H54 (cell line): ENCODE data around the gene MACROD1.
"Not testable (repeated sequence)": the region's sequence is repeated elsewhere in the genome, so short reads cannot be mapped to it uniquely, and the experiment has no call there.

Source experiments
- DNase-seq: peaks from one replicate; pipeline ENCODE4 v3.0.0; 2011; ENCODE audit warnings: low spot score, mixed read lengths; ENCODE audit not compliant: insufficient read length
- FAIRE-seq: peaks from 3 replicates; lab custom pipeline; 2011; peaks lifted over from hg19 to GRCh38; lab: Jason Lieb, UNC
- POLR2A ChIP-seq: IDR thresholded peaks from 2 replicates; pipeline ENCODE4 v1.6.1; 2011; ENCODE audit warnings: low read depth, mild to moderate bottlenecking, low read length

Gene MACROD1

DNA sequence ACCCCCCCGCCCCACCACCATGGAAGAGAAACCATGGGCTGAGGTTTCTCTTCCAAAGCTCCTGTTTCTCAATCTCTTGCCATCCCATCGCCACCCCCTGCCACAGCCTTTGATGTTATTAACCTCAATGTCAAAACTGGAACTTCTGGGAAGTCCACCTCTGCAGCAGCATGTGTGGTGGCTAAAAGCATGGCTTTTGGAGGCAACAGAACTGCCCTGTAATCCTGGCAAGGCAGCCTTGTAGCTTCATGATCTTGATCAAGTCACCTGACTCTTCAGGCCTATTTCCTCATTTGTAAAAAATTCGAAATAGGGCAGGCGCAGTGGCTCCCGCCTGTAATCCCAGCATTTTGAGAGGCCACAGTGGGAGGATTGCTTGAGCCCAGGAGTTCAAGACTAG lies 195.0 kb downstream of the MACROD1 start:
- no peak for DNase-seq
- FAIRE-seq, result no peak
- no peak for TF ChIP-seq POLR2A

DNA sequence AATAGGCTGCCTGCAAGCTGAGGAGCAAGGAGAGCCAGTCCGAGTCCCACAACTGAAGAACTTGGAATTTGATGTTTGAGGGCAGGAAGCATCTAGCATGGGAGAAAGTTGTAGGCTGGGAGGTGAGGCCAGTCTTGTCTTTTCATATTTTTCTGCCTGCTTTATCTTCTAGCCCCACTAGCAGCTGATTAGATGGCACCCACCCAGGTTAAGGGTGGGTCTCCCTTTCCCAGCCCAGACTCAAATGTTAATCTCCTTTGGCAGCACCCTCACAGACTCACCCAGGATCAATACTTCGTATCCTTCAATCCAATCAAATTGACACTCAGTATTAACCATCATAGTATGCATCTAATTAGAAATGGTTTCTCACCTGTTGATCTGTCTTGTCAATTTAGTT lies 196.5 kb downstream of the MACROD1 start:
- DNase-seq, result no peak
- FAIRE-seq, result no peak
- no peak for TF ChIP-seq POLR2A

DNA sequence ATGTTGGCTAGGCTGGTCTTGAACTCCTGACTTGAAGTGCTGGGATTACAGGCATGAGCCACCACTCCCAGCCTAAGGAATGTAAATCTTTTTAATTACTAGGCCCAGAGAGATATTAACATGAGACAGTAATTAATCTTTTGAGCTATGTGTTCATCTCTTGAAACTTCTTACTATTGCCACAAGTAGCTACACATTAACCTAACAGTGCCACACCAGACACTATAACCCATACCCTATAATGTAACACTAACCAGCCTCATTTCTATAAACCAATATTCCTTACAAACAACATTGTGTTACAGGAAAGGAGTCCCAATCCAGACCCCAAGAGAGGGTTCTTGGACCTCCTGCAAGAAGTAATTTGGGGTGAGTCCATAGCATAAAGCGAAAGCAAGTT lies 199.5 kb downstream of the MACROD1 start:
- DNase-seq (no peak), FAIRE-seq (no peak)
- no peak for TF ChIP-seq POLR2A

DNA sequence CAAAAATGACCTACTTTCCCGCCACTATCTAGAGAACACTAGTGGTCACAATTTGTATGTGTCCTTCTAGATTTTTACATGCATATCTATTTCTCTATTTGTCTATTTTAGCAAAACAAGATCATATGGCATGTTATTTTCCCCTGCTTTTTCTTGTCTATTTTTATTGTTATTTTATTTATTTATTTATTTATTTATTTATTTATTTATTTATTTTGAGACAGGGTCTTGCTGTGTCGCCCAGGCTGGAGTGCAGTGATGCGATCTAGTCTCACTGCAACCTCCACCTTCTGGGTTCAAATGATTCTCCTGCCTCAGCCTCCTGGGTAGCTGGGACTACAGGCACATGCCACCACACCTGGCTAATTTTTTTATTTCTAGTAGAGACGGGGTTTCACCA lies 202.0 kb downstream of the MACROD1 start:
- not testable (repeated sequence) for FAIRE-seq, DNase-seq

DNA sequence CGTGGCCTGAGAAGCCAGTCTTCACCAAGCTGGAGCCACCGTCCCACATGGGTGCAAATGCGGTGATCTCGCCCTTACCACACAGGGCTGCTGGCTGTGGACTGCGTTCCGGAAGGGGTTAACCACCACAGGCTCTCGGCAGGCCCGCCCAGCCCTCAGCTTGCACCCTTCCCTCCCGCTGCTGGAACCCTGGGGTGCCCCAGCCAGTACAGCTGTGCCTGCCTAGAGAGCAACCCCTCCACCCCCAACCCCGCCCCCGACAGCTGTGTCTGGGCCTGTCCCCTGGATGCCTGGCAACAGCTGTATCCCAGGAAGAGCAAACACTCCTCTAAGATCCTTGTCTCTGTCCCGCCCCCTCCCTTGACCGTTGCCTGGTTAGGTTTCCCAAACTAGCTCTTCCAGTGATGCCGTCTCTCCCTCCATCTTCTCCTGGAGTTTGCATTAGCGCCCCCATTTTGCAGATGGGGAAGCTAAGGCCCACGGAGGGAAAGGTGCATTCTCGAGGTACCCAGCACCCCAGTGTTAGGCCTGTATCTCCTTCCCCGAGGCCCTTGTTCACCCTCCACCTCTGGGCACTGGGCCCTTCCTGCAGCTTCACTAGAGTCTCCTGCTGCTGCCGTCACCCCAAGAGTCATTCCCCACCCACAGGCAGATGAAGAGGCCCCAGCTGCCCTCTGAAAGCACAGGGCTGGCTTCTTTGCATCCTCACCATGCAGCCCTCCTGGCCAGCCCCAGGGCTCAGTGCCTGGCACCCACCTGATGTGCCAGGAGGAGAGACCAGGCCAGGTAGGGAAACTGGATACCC lies 204.1 kb downstream of the MACROD1 start:
- no peak for DNase-seq
- no peak for TF ChIP-seq POLR2A
- FAIRE-seq, result no peak

DNA sequence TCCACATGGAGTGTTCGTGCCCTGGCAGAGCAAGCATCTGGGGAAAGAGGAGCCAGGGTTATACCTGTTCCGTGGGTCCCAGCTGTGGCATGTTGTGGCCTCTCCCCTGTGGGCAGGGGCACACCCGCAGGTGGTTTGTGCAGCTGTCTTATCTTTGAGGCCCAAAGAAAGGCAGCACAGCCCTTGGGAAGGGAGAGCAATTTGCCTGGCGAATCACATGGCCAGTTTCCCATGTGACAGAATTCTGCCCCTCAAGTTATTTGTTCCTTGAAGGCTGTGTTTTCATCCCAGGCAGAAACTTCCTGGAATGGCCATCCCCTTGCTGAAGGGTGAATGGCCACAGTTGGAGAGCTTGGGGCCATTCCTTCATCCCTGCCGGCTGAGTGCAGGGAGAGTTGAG lies 207.9 kb downstream of the MACROD1 start:
- no peak for FAIRE-seq
- no peak for DNase-seq
- no peak for TF ChIP-seq POLR2A

DNA sequence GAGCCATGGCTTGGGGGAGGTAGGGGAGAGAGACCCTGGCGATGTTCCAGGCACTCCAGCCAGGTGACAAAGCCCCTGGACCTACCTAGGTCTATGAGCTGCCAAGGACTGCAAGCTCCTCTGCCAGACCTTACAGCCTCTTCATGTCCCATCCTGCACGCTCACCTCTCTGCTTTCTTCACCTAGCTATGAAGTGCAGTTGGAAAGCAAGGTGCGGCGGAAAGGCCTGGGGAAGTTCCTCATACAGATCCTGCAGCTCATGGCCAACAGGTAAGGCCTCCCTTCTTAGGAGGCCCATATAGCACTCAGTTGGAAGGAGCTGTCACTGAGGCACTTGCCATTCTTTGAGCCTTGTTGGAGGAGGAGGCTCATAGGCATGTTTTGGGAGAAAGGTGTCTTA lies 213.3 kb downstream of the MACROD1 start:
- FAIRE-seq (no peak), DNase-seq (no peak)
- no peak for TF ChIP-seq POLR2A

DNA sequence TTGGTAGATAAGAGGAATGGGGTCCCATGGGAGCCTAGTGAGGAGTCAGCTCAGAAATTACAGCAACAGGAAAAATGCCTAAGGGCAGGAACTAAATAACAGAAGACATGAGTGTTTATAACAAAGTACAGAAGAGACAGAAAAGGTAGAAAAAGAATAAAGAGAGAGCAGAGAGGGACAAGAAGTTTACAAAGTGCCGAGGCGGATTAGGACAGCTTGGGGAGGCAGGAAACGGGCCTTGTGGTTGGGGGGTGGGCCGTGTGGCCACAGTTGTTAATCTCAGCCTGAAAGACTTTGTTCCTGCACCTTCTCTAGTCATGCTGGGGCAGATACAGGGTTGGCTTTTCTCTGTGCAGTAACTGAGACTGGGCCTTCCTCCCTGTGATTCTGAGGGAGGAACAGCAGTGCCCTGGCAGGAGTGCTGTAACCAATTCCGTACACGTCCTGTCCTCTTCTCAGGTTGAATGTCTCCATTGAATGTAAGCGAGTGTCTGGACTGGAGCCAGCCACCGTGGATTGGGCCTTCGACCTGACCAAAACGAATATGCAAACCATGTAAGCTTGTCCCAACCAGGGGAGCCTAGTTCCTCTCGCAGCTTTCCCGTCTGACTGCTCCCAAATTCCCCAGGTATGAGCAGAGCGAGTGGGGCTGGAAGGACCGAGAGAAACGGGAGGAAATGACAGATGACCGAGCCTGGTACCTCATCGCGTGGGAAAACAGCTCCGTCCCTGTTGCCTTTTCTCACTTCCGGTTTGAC lies 214.0 kb downstream of the MACROD1 start:
- no peak for FAIRE-seq
- DNase-seq, result no peak
- no peak for TF ChIP-seq POLR2A
